Esophagus squamous epithelium (tissue), 5 donors: ENCODE results near the gene FBXL19. TPM values are rescaled to one million over a fixed set of nuclear protein-coding genes. Genes with fewer than 3 reads are reported as not detected.

Experiments used
- DNase-seq: peaks from one replicate; lab custom pipeline; 2025; lab: John Stamatoyannopoulos, UW
- H3K27ac ChIP-seq, 4 donors: fragments of 200-600 bp; sonication (generic); one replicate each; pipeline ENCODE4 v1.5.1; 2016 to 2019; ENCODE audit warnings: mild to moderate bottlenecking in 1 of 4
- H3K27me3 ChIP-seq, 4 donors: fragments of 200-600 bp; sonication (generic); 1 replicate in 3 of 4; 2 replicates in 1 of 4; pipeline versions ENCODE4 v1.5.1 to v1.6.0; 2017 to 2021; ENCODE audit warnings: antibody characterized with exemption in 1 of 4
- H3K36me3 ChIP-seq, 3 donors: fragments of 200-600 bp; sonication (generic); one replicate each; pipeline ENCODE4 v1.5.1; 2016 to 2019
- H3K4me1 ChIP-seq, 3 donors: fragments of 200-600 bp; sonication (generic); one replicate each; pipeline ENCODE4 v1.5.1; 2017 to 2019
- H3K4me3 ChIP-seq, 4 donors: fragments of 200-600 bp; sonication (generic); 1 replicate in 3 of 4; 2 replicates in 1 of 4; pipeline ENCODE4 v1.5.1; 2016 to 2019; ENCODE audit warnings: mild to moderate bottlenecking in 2 of 4, moderate library complexity in 1 of 4
- H3K9me3 ChIP-seq, 3 donors: fragments of 200-600 bp; sonication (generic); one replicate each; pipeline ENCODE4 v1.5.1; 2016 to 2019
- CTCF ChIP-seq, 6 experiments: fragments of 450-650 bp in 4 of 6; fragments of 200-600 bp in 2 of 6; sonication (generic) in 2 of 6; IDR thresholded peaks; one replicate each; pipeline ENCODE4 v1.5.1; 2016 to 2019; ENCODE audit warnings: antibody characterized with exemption in 6 of 6, mild to moderate bottlenecking in 4 of 6, moderate library complexity in 4 of 6
- POLR2A ChIP-seq, 4 donors: fragments of 450-650 bp; IDR thresholded peaks; one replicate each; pipeline ENCODE4 v1.6.1; 2017; ENCODE audit warnings: antibody characterized with exemption in 4 of 4, mild to moderate bottlenecking in 4 of 4, moderate library complexity in 3 of 4
- WGBS, 2 donors: methylation state at CpG; one replicate each; pipeline ENCODE4 v1.1.5; 2018; 5-methylcytosine and 5-hydroxymethylcytosine counted together
- intact Hi-C: fragments of 100-400 bp; cut with DNase I; formaldehyde crosslinking; loops from one replicate; pipeline ENCODE4 v1.15.0; 2022
- total RNA-seq, 4 donors: library from RNA; depleted of rRNA; stranded (reverse); fragments of >200 nt; gene quantifications; one replicate each; pipeline ENCODE4 v1.1.0, GENCODE V29; 2016
- donor health status: DM: yes; HTN: yes; CAD: no.

Gene FBXL19
- total RNA-seq, 4 donors from 2014 or later = 17.0 to 28.7 (median 25.1) TPM

DNA sequence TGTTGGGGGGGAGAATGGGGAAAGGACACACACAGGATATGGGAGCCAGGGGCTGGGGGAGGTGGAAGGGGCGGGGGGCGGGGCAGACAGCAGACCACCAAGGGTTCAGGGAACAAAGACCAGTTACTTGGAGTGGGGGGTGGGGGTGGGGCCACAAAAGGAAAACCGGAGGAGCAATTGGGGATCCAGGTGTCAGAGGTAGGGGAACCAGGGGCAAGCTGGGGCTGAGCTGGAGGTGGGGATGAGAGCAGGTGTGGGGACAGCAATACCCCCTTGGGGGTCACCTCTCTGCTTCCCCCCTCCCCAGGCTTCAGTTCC, 24.1 kb downstream of the FBXL19 start:
- TF ChIP-seq CTCF (IDR thresholded peaks at IDR 0.05) = no peak
- TF ChIP-seq POLR2A (IDR thresholded peaks at IDR 0.05) = no peak
- Histone ChIP-seq H3K27me3 (no peaks in the 10 kb centered on the region), H3K4me3 (peak overlapping the region in 2 of 4 donors; percentile 88 to 93), H3K4me1 (peaks cover 20 to 48% (median 26%) of the 10 kb centered on the region in 3 donors), H3K27ac (peak overlapping the region; percentile 91 to 98 (median 94)), H3K9me3 (no peaks in the 10 kb centered on the region), H3K36me3 (peaks cover 0 to 46% (median 11%) of the 10 kb centered on the region in 3 donors)
- intact Hi-C loops = no loop called here
- 79 to 83% methylated on average over 3 of the region's 3 CpGs for WGBS, 2 donors
- no peak for DNase-seq

DNA sequence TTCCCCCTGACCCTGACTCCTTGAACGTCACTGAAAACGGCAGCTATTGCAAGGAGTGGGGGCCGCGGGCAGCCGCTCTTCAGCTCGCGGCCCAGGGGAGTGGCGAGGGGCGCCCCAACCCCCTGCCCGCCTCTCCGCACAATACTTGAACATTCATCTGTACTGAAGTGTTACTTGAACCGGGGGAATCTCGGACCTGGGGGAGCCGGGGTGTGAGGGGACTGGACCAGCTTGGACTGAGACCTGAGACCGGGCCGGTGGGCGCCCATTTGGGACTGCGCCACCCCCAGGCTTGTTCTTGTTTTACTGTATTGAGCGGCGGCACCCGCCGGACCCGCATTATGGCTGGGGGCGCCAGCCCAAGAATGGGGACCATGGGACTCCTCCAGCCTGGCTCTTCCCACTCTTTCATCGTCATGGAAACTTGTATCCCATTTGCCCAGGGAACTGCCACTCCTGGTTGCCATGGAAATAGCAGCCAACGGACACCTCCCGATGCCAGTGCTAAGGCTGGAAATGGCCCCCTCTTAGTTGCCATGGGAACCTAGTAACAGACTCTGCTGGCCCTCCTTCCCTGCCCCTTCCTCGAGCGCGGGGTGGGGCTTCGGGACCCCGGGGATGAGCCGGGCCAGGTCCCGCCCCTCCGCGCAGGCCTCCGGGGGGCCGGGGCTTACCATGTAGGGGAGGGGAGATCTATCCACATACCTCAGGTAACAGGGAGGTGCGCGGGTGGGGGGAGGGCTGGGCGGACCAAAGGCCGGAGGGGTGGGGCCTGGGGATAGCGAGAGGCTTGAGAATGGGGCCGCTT, 24.7 kb downstream of the FBXL19 start:
- H3K4me3 ChIP-seq = peak overlapping the region; percentile 73 to 93 (median 89)
- WGBS, 2 donors = 43 to 50% methylated on average over 6 to 22 of the region's 44 CpGs
- intact Hi-C loops = no loop called here
- DNase-seq = no peak
- H3K4me1 ChIP-seq = peaks cover 20 to 52% (median 26%) of the 10 kb centered on the region in 3 donors
- no peaks in the 10 kb centered on the region for H3K9me3 ChIP-seq
- H3K27me3 ChIP-seq = no peaks in the 10 kb centered on the region
- TF ChIP-seq POLR2A (IDR thresholded peaks at IDR 0.05) (no peak), CTCF (IDR thresholded peaks at IDR 0.05) (no peak)
- H3K27ac ChIP-seq = peak overlapping the region; percentile 91 to 98 (median 94)
- peaks cover 0 to 41% (median 5%) of the 10 kb centered on the region in 3 donors for H3K36me3 ChIP-seq

DNA sequence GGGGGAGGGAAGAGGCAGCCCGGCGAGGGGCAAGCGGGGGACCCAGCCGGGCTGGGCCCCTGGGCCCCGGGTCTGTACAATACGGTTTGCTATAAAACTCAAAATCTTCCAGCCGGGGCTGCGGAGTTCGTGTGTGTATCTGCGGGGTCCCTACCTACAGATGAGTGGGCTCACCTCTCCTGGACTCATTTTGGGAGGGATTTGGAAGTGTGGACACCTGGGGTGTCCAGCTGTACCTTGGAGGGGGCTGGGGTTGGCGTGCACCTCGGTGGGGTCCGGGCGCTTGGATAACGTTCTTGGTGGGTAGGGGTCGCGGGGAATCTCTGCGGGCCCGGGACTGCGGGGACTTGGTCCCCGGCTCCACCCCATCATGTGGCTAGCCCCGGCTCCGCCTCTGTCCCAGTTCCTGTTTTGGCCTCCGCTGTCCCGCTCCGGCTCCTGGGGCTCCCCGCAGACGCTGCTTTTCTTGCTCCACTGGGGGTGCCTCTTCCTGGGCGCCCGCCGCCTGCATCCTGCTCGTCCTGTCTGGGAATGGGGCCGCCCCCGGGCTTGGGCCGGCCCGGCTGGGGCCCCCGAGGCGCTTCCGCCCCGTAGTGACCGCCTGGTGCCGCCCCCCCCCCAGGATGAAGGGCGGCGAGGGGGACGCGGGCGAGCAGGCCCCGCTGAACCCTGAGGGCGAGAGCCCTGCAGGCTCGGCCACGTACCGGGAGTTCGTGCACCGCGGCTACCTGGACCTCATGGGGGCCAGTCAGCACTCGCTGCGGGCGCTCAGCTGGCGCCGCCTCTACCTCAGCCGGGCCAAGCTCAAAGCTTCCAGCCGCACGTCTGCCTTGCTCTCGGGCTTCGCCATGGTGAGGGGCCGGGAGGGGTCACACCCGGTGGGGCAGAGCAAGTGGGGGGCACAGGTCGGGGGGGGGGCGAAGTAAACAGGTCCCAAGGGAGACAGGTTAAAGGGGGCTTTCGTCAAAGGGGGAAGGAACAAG, 25.6 kb downstream of the FBXL19 start, which contains the start of gene ORAI3:
Gene ORAI3 (plus strand): TSS at position 402 of the 983 bp plus-strand sequence. CDS start 222 bp downstream, at position 624.
- no peaks in the 10 kb centered on the region for H3K9me3 ChIP-seq
- H3K27me3 ChIP-seq = no peaks in the 10 kb centered on the region
- H3K4me3 ChIP-seq = peak within 1 kb of the TSS; percentile 73 to 93 (median 89)
- peaks cover 0 to 33% (median 0%) of the 10 kb centered on the region in 3 donors for H3K36me3 ChIP-seq
- peaks cover 20 to 61% (median 35%) of the 10 kb centered on the region in 3 donors for H3K4me1 ChIP-seq
- peak; percentile 32 for DNase-seq
- 0 to 11% methylated on average over 9 to 27 of the region's 70 CpGs for WGBS, 2 donors
- TF ChIP-seq POLR2A (IDR thresholded peaks at IDR 0.05) = peak in 2 of 4 donors; percentile 47 to 82
- TF ChIP-seq CTCF (IDR thresholded peaks at IDR 0.05) = no peak
- intact Hi-C loops = no loop called here
- peak within 1 kb of the TSS; percentile 91 to 98 (median 94) for H3K27ac ChIP-seq

DNA sequence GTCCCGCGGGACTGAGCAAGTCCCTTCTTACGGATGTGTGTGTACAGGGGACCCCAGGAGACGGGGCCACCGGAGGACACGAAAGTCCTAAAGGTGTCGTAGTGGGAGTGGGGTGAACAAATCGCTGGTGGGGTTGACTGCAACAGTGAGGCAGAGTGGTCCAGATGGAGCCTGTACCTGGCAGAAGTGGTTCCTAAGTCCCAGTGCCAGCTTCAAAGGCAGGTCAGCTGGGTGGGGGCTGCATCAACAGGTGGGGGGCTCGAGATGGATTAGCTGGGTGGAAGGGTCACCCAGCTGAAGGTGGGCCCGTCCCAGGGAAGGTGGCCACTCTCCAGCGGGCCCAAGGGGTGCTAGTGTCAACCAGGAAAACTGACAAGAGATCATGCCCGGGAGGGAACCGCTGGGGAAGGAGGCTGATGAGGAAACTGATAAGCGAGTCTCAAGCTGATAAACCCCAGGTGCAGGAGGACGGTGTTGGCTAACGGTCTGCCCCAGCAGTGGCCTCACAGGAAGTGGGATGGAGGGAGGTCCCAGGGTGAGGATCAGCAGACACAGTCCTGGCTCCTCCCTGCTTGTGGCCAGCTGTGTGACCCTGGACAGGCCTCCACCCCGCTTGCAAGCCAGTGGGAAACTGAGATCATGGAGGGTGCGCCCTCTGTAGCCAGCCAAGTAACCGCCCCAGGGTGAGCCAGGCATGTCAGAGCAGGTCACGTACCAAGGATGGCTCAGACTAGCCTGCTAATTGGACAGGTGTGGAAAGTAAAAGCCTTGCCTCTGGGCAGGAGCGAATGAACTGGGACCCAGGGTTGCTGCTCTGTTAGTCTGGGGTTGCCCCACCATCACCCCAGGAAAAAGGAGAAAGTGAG, 26.5 kb downstream of the FBXL19 start:
- peaks cover 20 to 67% (median 37%) of the 10 kb centered on the region in 3 donors for H3K4me1 ChIP-seq
- 1 to 4% methylated on average over 15 to 17 of the region's 21 CpGs for WGBS, 2 donors
- H3K9me3 ChIP-seq = no peaks in the 10 kb centered on the region
- intact Hi-C loops = no loop called here
- DNase-seq = peak; percentile 54
- peak overlapping the region; percentile 91 to 98 (median 94) for H3K27ac ChIP-seq
- H3K36me3 ChIP-seq = peaks cover 0 to 25% (median 0%) of the 10 kb centered on the region in 3 donors
- no peaks in the 10 kb centered on the region for H3K27me3 ChIP-seq
- peak overlapping the region; percentile 73 to 93 (median 89) for H3K4me3 ChIP-seq
- TF ChIP-seq POLR2A (IDR thresholded peaks at IDR 0.05) = peak in 2 of 4 donors; percentile 62 to 84
- peak in 1 of 6 experiments; percentile 14 for TF ChIP-seq CTCF (IDR thresholded peaks at IDR 0.05)
